GM19351 (cell line): Measurements from ENCODE around the gene KCNIP3.
"Not testable (repeated sequence)": the region's sequence is repeated elsewhere in the genome, so short reads cannot be mapped to it uniquely, and the experiment has no call there.

Experiments
- ATAC-seq: cut with Tn5 transposase; IDR thresholded peaks from one replicate; pipeline ENCODE4 v1.9.1; 2021; ENCODE audit warnings: mild to moderate bottlenecking, moderate library complexity; ENCODE audit not compliant: unreplicated experiment

Gene KCNIP3

GRCh38 chr2:95402370-95403203 is 105.4 kb downstream of the KCNIP3 start, which contains the start of gene FAHD2A:
Gene FAHD2A, plus strand, starts transcription at chr2:95402708. Its CDS starts 2,851 bp downstream, at chr2:95405559.
- peak; percentile 92 for ATAC-seq

GRCh38 chr2:95403204-95403721 is 106.1 kb downstream of the KCNIP3 start:
- peak; percentile 32 for ATAC-seq

- not testable (repeated sequence) for ATAC-seq
Measured at GRCh38 chr2:95403824-95404223, 106.7 kb downstream of the KCNIP3 start.

DNA sequence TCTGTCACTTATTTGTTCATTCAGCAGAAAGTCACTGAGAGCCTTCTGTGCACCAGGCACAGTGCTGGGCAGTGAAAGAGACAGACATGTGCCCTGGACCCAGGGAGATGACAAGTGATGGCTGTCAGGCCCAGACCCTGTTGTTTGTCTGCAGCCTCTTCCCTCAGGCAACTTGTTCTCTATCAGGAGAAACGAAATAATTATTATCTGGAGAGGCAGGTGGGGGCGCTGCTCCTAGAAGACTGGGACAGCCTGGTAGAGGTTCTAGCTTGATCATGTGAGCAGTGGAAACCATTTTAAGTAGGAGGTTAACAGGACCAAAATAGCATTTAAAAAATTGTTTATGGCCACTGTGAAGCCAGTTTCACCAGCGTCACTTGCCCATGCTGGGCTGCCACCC is 107.5 kb downstream of the KCNIP3 start:
- ATAC-seq = not testable (repeated sequence)

DNA sequence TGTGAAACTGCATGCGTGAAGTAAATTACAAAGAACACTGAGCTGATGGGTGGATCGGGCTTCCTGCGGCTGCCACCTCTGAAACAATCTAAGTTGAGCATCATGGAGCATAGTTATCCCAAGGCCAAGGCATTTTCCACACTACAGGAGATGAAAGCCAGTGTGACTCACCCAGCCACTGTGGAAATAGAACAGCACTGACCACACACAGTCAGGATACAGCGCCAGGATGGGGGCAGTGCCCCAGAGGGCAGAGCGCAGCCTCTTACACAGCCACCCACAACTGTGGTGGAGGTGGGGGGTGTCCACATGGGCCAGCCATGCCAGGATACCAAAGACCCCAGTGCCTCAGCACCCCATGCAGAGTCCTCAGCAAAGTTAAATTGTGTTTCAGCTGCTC is 114.1 kb downstream of the KCNIP3 start:
- not testable (repeated sequence) for ATAC-seq

- peak; percentile 83 for ATAC-seq
Measured at GRCh38 chr2:95414015-95414594, 117.0 kb downstream of the KCNIP3 start.

- ATAC-seq = not testable (repeated sequence)
Measured at GRCh38 chr2:95415138-95415537, 118.0 kb downstream of the KCNIP3 start.

DNA sequence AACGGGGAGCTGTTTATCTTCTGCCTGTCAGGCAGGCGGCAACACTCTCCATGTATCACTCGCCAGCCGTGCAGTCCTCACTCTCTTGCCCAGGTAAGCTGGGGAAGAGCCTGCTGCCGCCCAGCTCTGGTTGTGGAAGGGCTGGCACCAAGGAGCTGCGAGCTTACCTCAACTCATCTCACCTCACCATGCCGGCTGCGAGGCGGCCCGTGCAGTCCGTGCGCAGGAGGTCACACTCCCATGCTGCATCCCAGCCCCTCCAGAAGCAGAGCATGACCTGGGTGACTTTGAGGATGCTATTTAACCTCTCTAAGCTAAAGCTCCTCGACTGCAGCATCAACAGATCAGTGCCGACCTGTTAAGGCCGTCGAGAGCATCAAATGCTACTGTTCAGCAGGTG is 118.4 kb downstream of the KCNIP3 start:
- ATAC-seq = not testable (repeated sequence)

- not testable (repeated sequence) for ATAC-seq
Measured at GRCh38 chr2:95427196-95427867, 130.2 kb downstream of the KCNIP3 start.

DNA sequence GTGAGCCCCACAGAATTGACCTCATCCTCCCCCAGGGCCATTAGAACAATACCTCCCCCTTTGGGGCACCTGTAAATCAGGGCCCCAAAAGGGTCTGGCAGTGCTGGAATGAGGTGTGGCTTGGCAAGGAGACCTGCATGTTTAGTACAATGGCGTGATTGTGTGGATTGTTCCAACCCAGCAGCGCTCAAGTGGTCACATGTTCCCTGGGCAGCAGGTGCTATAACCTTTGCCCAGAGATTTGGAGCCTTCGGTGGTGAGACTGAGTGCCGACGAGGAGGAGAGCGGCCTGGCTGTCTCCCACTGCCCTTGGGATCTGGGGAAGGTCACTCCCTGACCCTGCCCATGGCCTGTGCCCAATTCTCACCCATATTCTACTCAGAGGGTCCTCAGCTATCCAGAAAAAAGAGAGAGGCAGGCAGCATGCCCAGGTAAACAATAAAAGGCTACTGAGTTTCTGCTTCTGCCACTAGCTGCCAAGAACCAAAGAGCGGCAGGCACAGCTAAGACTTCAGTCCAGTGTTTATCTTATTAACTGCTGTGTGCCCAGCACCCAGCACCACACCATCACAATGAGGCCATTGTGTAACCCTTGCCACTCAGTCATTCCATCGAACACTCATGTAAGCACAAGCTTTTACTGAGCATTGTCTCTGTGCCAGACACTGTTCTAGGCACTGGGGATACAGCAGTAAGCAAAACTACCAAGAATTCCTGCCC is 132.8 kb downstream of the KCNIP3 start:
- ATAC-seq = not testable (repeated sequence)

DNA sequence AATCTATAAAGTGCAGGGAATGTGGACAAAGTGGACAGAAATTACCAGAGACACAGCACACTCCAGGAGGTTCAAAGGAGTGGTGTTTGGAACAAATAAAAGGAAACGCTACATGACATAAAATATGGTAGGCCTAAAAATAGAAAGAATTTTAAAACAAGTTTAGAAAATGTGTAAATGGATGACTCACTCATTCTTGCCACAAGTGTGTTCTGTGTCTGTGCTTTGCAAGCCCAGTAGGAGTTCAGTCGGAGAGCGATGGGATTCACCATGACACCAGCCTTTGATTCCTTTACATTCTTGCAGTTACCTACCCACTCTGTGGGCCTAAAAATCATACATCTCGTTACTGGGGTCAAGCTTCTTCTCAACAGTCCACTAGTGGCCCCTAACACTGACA is 136.2 kb downstream of the KCNIP3 start:
- not testable (repeated sequence) for ATAC-seq

GRCh38 chr2:95433973-95434372 is 136.8 kb downstream of the KCNIP3 start:
- not testable (repeated sequence) for ATAC-seq

GRCh38 chr2:95434507-95435076 is 137.4 kb downstream of the KCNIP3 start:
- ATAC-seq = not testable (repeated sequence)

GRCh38 chr2:95435162-95435871 is 138.2 kb downstream of the KCNIP3 start:
- not testable (repeated sequence) for ATAC-seq
